SU-DHL-6 (cell line): ENCODE results near the gene ZBTB42.

Experiments
- H2AFZ ChIP-seq: fragments of 200-600 bp; sonication (generic); 2 replicates; pipeline ENCODE4 v1.6.1; 2014; ENCODE audit warnings: low read depth, mild to moderate bottlenecking, moderate library complexity, mixed read lengths, antibody characterized with exemption, low read length; ENCODE audit not compliant: severe bottlenecking
- H3F3A ChIP-seq: fragments of 200-600 bp; shearing (Covaris generic); 2 replicates; pipeline ENCODE4 v1.6.0; 2016; ENCODE audit warnings: antibody characterized with exemption, mild to moderate bottlenecking; ENCODE audit not compliant: insufficient read depth
- H3K27ac ChIP-seq: fragments of 200-600 bp; sonication (generic); 2 replicates; pipeline ENCODE4 v1.5.1; 2016; ENCODE audit warnings: low read depth, mild to moderate bottlenecking, low read length, moderate library complexity, mixed read lengths
- H3K27me3 ChIP-seq: fragments of 200-600 bp; sonication (generic), shearing (Covaris generic); 2 replicates; pipeline ENCODE4 v1.6.0; 2014; ENCODE audit warnings: mild to moderate bottlenecking, low read length
- H3K36me3 ChIP-seq: fragments of 200-600 bp; sonication (generic); 2 replicates; pipeline ENCODE4 v1.6.1; 2014; ENCODE audit warnings: mild to moderate bottlenecking, low read length, mixed read lengths
- H3K4me2 ChIP-seq: fragments of 300-600, 200-600 bp; shearing (Covaris generic), sonication (generic); 2 replicates; pipeline ENCODE4 v1.6.0; 2014; ENCODE audit warnings: low read length, low read depth, mild to moderate bottlenecking; ENCODE audit not compliant: poor library complexity, severe bottlenecking
- H3K4me3 ChIP-seq: fragments of 200-600 bp; sonication (generic); 2 replicates; pipeline ENCODE4 v1.5.1; 2014; ENCODE audit warnings: antibody characterized with exemption, low read length, mild to moderate bottlenecking, mixed read lengths; ENCODE audit not compliant: insufficient read depth, poor library complexity, severe bottlenecking
- H3K79me2 ChIP-seq: fragments of 200-600 bp; sonication (generic); 2 replicates; pipeline ENCODE4 v1.6.1; 2014; ENCODE audit warnings: mild to moderate bottlenecking, low read length, moderate library complexity; ENCODE audit not compliant: insufficient read depth
- H3K9ac ChIP-seq: fragments of 200-600 bp; sonication (generic); 2 replicates; pipeline ENCODE4 v1.7.0; 2014; ENCODE audit warnings: mild to moderate bottlenecking, low read length
- H3K9me2 ChIP-seq: fragments of 200-600 bp; sonication (generic); replicated peaks from 2 replicates; pipeline ENCODE4 v1.6.1; 2014; ENCODE audit warnings: low read length; ENCODE audit not compliant: insufficient read depth
- H3K9me3 ChIP-seq: fragments of 200-600 bp; sonication (generic); 2 replicates; pipeline ENCODE4 v1.6.1; 2014; ENCODE audit warnings: low read length, mixed read lengths; ENCODE audit not compliant: insufficient read depth
- H4K20me1 ChIP-seq: fragments of 200-600 bp; sonication (generic); 2 replicates; pipeline ENCODE4 v1.6.1; 2014; ENCODE audit warnings: low read depth, mild to moderate bottlenecking, antibody characterized with exemption, low read length, moderate library complexity, mixed read lengths
- EZH2phosphoT487 ChIP-seq: fragments of 200-600 bp; sonication (generic), shearing (Covaris generic); conservative IDR thresholded peaks from 2 replicates; pipeline ENCODE4 v1.6.1; 2018; ENCODE audit warnings: mild to moderate bottlenecking, antibody characterized with exemption, low read length, moderate library complexity, mixed read lengths
- TF ChIP-seq, protein P1 (sequence below): fragments of 200-600 bp; sonication (generic); IDR thresholded peaks from one replicate; pipeline ENCODE4 v1.5.1; 2017; ENCODE audit warnings: antibody characterized with exemption, mild to moderate bottlenecking, low read length, moderate library complexity; ENCODE audit not compliant: insufficient read depth, poor library complexity, severe bottlenecking

The ZBTB42 gene

DNA sequence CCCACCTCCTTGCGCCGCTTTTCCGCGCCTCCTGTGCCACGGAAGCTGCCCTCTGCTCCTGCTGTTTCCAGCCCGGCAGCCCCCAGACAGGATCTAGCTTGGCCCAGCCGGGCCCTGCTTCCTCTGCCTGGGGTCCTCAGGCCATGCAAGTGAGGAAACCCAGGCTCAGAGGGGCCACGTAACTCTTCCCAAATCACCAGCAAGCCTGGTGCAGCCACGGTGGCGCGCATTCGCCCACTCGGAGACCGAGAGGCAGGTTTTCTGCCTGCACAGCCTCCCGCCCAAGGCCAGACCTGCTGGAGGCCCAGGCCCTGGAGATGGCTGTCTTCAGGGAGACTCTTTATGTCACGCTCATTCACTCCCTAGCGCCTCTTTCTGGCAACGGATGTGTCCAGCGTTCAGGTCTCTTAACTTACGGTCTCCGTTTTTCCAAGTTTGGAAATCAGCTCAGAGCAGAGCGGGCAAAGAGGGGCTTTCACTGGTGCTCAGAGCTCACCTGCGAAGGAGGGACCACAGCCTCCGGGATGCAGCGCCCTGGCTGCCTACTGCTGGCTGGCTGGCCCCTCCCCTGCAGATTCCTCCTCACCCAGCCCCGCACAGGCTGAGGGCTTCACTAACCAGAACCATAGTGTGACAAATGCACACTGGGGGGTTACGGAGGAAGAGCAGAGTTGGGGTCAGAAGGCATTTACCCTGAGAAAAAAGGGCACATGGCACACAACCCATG lies 43.6 kb downstream of the ZBTB42 start:
- no peaks in the 10 kb centered on the region for H3K9me2 ChIP-seq

DNA sequence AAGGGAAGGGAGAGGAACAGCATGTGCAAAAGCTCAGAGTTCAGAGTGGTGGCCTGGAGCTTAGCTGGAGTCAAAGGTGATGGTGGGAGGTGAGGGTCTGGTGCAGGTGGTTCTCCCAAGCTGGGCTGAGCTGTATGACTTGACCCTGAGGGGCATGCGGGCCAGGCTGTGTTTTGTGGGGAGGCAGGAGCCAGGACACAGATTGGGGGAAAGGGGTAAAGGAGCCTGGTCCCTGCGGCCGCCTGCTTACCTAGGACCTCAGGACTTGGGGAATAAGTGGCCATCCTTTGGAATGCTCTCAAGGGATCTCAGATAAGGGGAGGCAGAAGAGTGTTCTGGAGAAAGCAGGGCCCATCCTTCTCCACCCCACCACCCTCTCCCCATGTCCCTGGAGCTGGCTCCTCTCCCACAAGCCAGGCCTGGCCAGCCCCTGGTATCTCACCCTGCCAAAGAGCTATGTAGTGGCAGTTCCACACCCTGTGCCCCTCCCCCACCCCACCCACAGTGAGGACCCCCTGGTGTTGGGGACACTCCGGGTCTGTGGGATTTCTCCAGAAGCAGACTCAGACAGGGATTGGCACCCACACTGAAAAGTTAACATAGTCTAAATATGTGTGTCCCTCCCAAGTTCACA lies 44.2 kb downstream of the ZBTB42 start:
- Histone ChIP-seq H2AFZ (no peak overlapping the region), H3K27ac (no peak overlapping the region), H3K9me3 (no peaks in the 10 kb centered on the region), H3K36me3 (no peaks in the 10 kb centered on the region), H3K79me2 (no peaks in the 10 kb centered on the region), H3K9me2 (no peaks in the 10 kb centered on the region), H4K20me1 (no peaks in the 10 kb centered on the region), H3K4me2 (no peak overlapping the region), H3K9ac (no peak overlapping the region), H3F3A (no peaks in the 10 kb centered on the region), H3K4me3 (no peak overlapping the region), H3K27me3 (no peaks in the 10 kb centered on the region)
- TF ChIP-seq, protein P1, sequence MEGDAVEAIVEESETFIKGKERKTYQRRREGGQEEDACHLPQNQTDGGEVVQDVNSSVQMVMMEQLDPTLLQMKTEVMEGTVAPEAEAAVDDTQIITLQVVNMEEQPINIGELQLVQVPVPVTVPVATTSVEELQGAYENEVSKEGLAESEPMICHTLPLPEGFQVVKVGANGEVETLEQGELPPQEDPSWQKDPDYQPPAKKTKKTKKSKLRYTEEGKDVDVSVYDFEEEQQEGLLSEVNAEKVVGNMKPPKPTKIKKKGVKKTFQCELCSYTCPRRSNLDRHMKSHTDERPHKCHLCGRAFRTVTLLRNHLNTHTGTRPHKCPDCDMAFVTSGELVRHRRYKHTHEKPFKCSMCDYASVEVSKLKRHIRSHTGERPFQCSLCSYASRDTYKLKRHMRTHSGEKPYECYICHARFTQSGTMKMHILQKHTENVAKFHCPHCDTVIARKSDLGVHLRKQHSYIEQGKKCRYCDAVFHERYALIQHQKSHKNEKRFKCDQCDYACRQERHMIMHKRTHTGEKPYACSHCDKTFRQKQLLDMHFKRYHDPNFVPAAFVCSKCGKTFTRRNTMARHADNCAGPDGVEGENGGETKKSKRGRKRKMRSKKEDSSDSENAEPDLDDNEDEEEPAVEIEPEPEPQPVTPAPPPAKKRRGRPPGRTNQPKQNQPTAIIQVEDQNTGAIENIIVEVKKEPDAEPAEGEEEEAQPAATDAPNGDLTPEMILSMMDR, result no peak
- TF ChIP-seq EZH2phosphoT487, result no peak

More for the DNA sequence above, 43.6 kb downstream of the ZBTB42 start:
- no peaks in the 10 kb centered on the region for H3F3A ChIP-seq
- H2AFZ ChIP-seq, result no peak overlapping the region
- H3K79me2 ChIP-seq, result no peaks in the 10 kb centered on the region
- no peaks in the 10 kb centered on the region for H3K9me3 ChIP-seq
- TF ChIP-seq, protein P1, result no peak
- TF ChIP-seq EZH2phosphoT487, result no peak
- H3K27me3 ChIP-seq, result no peaks in the 10 kb centered on the region
- H3K9ac ChIP-seq, result no peak overlapping the region
- no peaks in the 10 kb centered on the region for H4K20me1 ChIP-seq
- no peak overlapping the region for H3K4me2 ChIP-seq
- no peak overlapping the region for H3K4me3 ChIP-seq
- H3K36me3 ChIP-seq, result no peaks in the 10 kb centered on the region
- no peak overlapping the region for H3K27ac ChIP-seq

DNA sequence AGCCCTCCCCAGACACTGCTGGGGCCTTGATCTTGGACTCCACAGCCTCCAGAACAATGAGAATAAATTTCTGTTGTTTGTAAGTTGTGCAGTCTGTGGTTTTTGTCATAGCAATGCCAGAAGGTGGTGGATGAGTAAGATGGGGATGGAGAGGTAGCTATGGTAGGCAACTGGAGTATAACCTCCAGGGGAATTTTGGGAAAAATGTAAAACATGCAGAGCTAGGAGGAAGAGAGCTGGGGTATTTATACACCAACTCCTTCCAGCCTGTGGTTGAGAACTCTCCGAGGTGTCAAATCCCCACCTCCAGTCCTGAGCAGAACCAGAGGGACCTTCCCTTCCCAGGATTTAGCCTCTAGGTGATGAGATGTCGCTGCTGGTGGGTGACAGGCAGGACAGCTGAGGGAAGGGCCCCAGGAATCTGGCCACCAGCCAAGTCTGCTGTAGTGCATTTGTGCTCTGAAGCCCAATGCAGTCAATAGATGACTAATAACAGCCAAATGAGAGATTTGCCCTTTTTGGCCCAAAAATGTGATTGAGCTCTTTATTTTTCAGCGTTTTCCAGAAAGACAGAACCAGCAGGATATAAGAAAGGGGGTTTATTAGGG lies 45.0 kb downstream of the ZBTB42 start:
- no peaks in the 10 kb centered on the region for H3K36me3 ChIP-seq
- H4K20me1 ChIP-seq, result no peaks in the 10 kb centered on the region
- H3K4me2 ChIP-seq, result no peak overlapping the region
- H3F3A ChIP-seq, result no peaks in the 10 kb centered on the region
- H3K27me3 ChIP-seq, result no peaks in the 10 kb centered on the region
- no peaks in the 10 kb centered on the region for H3K9me2 ChIP-seq
- no peaks in the 10 kb centered on the region for H3K79me2 ChIP-seq
- TF ChIP-seq, protein P1, result no peak
- TF ChIP-seq EZH2phosphoT487, result no peak
- H3K9me3 ChIP-seq, result no peaks in the 10 kb centered on the region
- no peak overlapping the region for H2AFZ ChIP-seq
- no peak overlapping the region for H3K27ac ChIP-seq
- no peak overlapping the region for H3K9ac ChIP-seq
- no peak overlapping the region for H3K4me3 ChIP-seq
